Adrenal gland (tissue), 12 donors: ENCODE measurements around the gene POLE3. TPM values are rescaled to one million over a fixed set of nuclear protein-coding genes. Genes with fewer than 3 reads are reported as not detected.

Source experiments
- DNase-seq, 7 donors: peaks; one replicate each; pipeline ENCODE4 v3.0.0-alpha.2; 2019 to 2020
- H3K27ac ChIP-seq, 5 donors: fragments of 200-600 bp; sonication (generic) in 4 of 5; 1 replicate in 3 of 5; 2 replicates in 2 of 5; pipeline versions ENCODE4 v1.5.1 to v1.8.0; 2016 to 2020; ENCODE audit warnings: mild to moderate bottlenecking in 1 of 5
- H3K27me3 ChIP-seq: fragments of 200-600 bp; 2 replicates; pipeline ENCODE4 v1.8.0; 2021
- H3K36me3 ChIP-seq, 2 donors: fragments of 200-600 bp; replicated peaks in 1 of 2; 1 replicate in 1 of 2; 2 replicates in 1 of 2; pipeline versions ENCODE4 v1.5.1 to v1.8.0; 2018 to 2022
- H3K4me1 ChIP-seq, 2 donors: fragments of 200-600 bp; replicated peaks in 1 of 2; 1 replicate in 1 of 2; 2 replicates in 1 of 2; pipeline versions ENCODE4 v1.5.1 to v1.8.0; 2018 to 2021
- H3K4me3 ChIP-seq, 4 donors: fragments of 200-600 bp; sonication (generic) in 3 of 4; one replicate each; pipeline ENCODE4 v1.5.1; 2016 to 2018
- H3K9me3 ChIP-seq, 3 donors: fragments of 200-600 bp; sonication (generic) in 1 of 3; replicated peaks in 1 of 3; 1 replicate in 2 of 3; 2 replicates in 1 of 3; pipeline versions ENCODE4 v1.5.1 to v1.8.0; 2016 to 2021
- POLR2A ChIP-seq, 2 donors: fragments of 450-650 bp; IDR thresholded peaks; one replicate each; pipeline ENCODE4 v1.6.1; 2017; ENCODE audit warnings: antibody characterized with exemption in 2 of 2, mild to moderate bottlenecking in 2 of 2, moderate library complexity in 1 of 2
- WGBS, 4 donors: extraction: QIAGEN DNeasy Blood & Tissue Kit in 2 of 4; methylation state at CpG; one replicate each; pipeline versions ENCODE4 v1.1.5 to v1.1.7; 2013 to 2017; 5-methylcytosine and 5-hydroxymethylcytosine counted together
- intact Hi-C, 2 donors: fragments of 100-400 bp; cut with DNase I; formaldehyde crosslinking; loops; one replicate each; pipeline versions ENCODE4 v1.14.1 to v1.15.0; 2022 to 2023
- polyA plus RNA-seq, 3 donors: library from polyadenylated mRNA; stranded (reverse); fragments of 200-250 nt in 2 of 3; fragments of 350-450 nt in 1 of 3; fragmentation: Illumina TruSeq in 1 of 3; extraction: RNeasy Lipid Tissue Mini Kit (QIAGEN cat#74804) in 1 of 3; gene quantifications; one replicate each; pipeline ENCODE4 v1.2.3, GENCODE V29; 2013 to 2014
- total RNA-seq, 9 donors: library from RNA; depleted of rRNA in 4 of 9; stranded (reverse); fragments of >200 nt in 4 of 9; fragments of 120-200 nt in 1 of 9; fragmentation: NEBNext Ultra II Directional in 1 of 9; extraction: Animal tissue kit (Norgen Biotek cat#: 25700) in 1 of 9; gene quantifications; one replicate each; pipeline versions ENCODE4 v1.1.0 to v1.2.4, GENCODE V29; 2013 to 2023
- TF ChIP-seq, protein P1 (sequence below), 6 experiments: fragments of 450-650 bp in 4 of 6; fragments of 200-600 bp in 2 of 6; sonication (generic) in 1 of 6; IDR thresholded peaks; 1 replicate in 5 of 6; 2 replicates in 1 of 6; pipeline versions ENCODE4 v1.5.1 to v1.8.0; 2016 to 2021; ENCODE audit warnings: antibody characterized with exemption in 6 of 6, mild to moderate bottlenecking in 2 of 6, moderate library complexity in 1 of 6
- donor health status: healthy with polysubstance abuse.
- donor health status: Bipolar disorder and iron deficiency.
- donor health status: DM: yes; HTN: yes; CAD: no.
- donor health status: DM: no; HTN: no; CAD: no.
- donor health status: DM: no; HTN: no; CAD: no.
- donor health status: DM: yes; HTN: yes; CAD: no.

POLE3 gene
- total and polyA plus RNA-seq, 12 donors: 14.9 to 79.1 (median 42.5) TPM

- Histone ChIP-seq H3K36me3 (peaks cover 0 to 66% of the 10 kb centered on the region in 2 donors), H3K4me3 (no peak overlapping the region), H3K27me3 (no peaks in the 10 kb centered on the region), H3K9me3 (no peaks in the 10 kb centered on the region), H3K27ac (peak overlapping the region in 1 of 5 donors; percentile 32), H3K4me1 (peaks cover 9% of the 10 kb centered on the region in 2 donors)
- no peak for DNase-seq
- WGBS, 4 donors: 80 to 94% (median 90%) methylated on average over 5 to 17 of the region's 17 CpGs
- intact Hi-C loops: no loop called here
- no peak for TF ChIP-seq POLR2A (IDR thresholded peaks at IDR 0.05)
- TF ChIP-seq, protein P1, sequence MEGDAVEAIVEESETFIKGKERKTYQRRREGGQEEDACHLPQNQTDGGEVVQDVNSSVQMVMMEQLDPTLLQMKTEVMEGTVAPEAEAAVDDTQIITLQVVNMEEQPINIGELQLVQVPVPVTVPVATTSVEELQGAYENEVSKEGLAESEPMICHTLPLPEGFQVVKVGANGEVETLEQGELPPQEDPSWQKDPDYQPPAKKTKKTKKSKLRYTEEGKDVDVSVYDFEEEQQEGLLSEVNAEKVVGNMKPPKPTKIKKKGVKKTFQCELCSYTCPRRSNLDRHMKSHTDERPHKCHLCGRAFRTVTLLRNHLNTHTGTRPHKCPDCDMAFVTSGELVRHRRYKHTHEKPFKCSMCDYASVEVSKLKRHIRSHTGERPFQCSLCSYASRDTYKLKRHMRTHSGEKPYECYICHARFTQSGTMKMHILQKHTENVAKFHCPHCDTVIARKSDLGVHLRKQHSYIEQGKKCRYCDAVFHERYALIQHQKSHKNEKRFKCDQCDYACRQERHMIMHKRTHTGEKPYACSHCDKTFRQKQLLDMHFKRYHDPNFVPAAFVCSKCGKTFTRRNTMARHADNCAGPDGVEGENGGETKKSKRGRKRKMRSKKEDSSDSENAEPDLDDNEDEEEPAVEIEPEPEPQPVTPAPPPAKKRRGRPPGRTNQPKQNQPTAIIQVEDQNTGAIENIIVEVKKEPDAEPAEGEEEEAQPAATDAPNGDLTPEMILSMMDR (IDR thresholded peaks at IDR 0.05): no peak
These were observed 20.1 kb downstream of the POLE3 start for GRCh38 chr9:113390192-113390960.

- H3K27ac ChIP-seq: peak overlapping the region in 2 of 5 donors; percentile 73 to 75
- peaks cover 4 to 6% of the 10 kb centered on the region in 2 donors for H3K4me1 ChIP-seq
- H3K9me3 ChIP-seq: no peaks in the 10 kb centered on the region
- peaks cover 0 to 66% of the 10 kb centered on the region in 2 donors for H3K36me3 ChIP-seq
- no peaks in the 10 kb centered on the region for H3K27me3 ChIP-seq
- WGBS, 4 donors: 73 to 90% (median 86%) methylated on average over 6 to 11 of the region's 11 CpGs
- TF ChIP-seq, protein P1 (IDR thresholded peaks at IDR 0.05): no peak
- TF ChIP-seq POLR2A (IDR thresholded peaks at IDR 0.05): no peak
- no peak overlapping the region for H3K4me3 ChIP-seq
- no peak for DNase-seq
- intact Hi-C loops: no loop called here
These were observed 21.0 kb downstream of the POLE3 start for GRCh38 chr9:113389451-113389850.

DNA sequence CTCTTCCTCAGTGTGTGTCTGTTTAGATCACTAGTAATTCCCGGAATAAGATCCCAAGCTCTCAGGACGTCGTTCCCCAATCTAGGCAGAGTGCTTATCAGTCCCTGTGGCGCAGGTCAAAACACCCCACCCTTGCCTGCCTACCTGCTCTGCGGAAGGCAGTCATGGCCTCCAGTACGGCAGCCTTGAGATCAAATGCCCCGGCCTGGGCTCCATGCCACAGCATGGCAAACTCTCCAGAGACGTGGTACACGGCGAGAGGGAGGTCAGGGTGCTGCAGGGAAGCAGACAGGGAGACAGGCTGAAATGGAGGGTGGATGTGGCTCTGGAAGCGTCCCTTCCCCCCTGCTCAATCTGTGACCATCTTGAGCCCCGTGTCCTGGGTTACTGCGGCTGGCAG lies 21.6 kb downstream of the POLE3 start:
- intact Hi-C loops: no loop called here
- Histone ChIP-seq H3K36me3 (peaks cover 0 to 66% of the 10 kb centered on the region in 2 donors), H3K4me1 (peaks cover 4 to 6% of the 10 kb centered on the region in 2 donors), H3K9me3 (no peaks in the 10 kb centered on the region), H3K27me3 (no peaks in the 10 kb centered on the region), H3K4me3 (no peak overlapping the region), H3K27ac (peak overlapping the region in 3 of 5 donors; percentile 51 to 75 (median 73))
- DNase-seq: peak; percentile 62 to 88 (median 83)
- WGBS, 4 donors: 38 to 81% (median 52%) methylated on average over 7 to 13 of the region's 13 CpGs
- no peak for TF ChIP-seq POLR2A (IDR thresholded peaks at IDR 0.05)
- TF ChIP-seq, protein P1 (IDR thresholded peaks at IDR 0.05): no peak

GRCh38 chr9:113387560-113388230 lies 22.8 kb downstream of the POLE3 start:
- no peak for TF ChIP-seq POLR2A (IDR thresholded peaks at IDR 0.05)
- TF ChIP-seq, protein P1 (IDR thresholded peaks at IDR 0.05): no peak
- Histone ChIP-seq H3K4me3 (no peak overlapping the region), H3K36me3 (peaks cover 0 to 62% of the 10 kb centered on the region in 2 donors), H3K27ac (peak overlapping the region in 2 of 5 donors; percentile 73 to 75), H3K27me3 (no peaks in the 10 kb centered on the region), H3K9me3 (no peaks in the 10 kb centered on the region), H3K4me1 (peaks cover 4 to 6% of the 10 kb centered on the region in 2 donors)
- DNase-seq: no peak
- intact Hi-C loops: no loop called here
- WGBS, 4 donors: 84 to 90% (median 87%) methylated on average over 9 of the region's 9 CpGs
